IMR-90 (cell line): ENCODE results near the gene CADM4. TPM values are rescaled to one million over a fixed set of nuclear protein-coding genes. Genes with fewer than 3 reads are reported as not detected.

Experiments
- ATAC-seq: fragments of 200-7000 bp; cut with Tn5 transposase; 2 replicates; pipeline ENCODE4 v1.9.1; 2020; ENCODE audit warnings: low read depth, mild to moderate bottlenecking, moderate library complexity
- BruUV-seq: library from RNA; stranded (reverse); fragments of 400-500 nt; replicated peaks from 2 replicates; lab custom pipeline; 2021; lab: Mats Ljungman, UMichigan
- CTCF ChIA-PET: fragments of 300-600 bp; formaldehyde crosslinking; extraction: SDS; loops from one replicate; lab custom pipeline; 2021; ENCODE audit warnings: antibody characterized with exemption; lab: Yijun Ruan, JAX
- POLR2A ChIA-PET: fragments of 300-600 bp; sonication (Branson Sonifier 250); formaldehyde crosslinking; loops from one replicate; lab custom pipeline; 2022; ENCODE audit warnings: antibody characterized with exemption; ENCODE audit not compliant: unreplicated experiment; lab: Charles Lee
- DNase-seq: peaks from one replicate; pipeline ENCODE4 v3.0.0; 2013
- H2AFZ ChIP-seq: replicated peaks from 2 replicates; pipeline ENCODE3; 2013; ENCODE audit warnings: low read length, mild to moderate bottlenecking; ENCODE audit not compliant: poor library complexity
- H2AK5ac ChIP-seq: 2 replicates; pipeline ENCODE4 v1.6.1; 2013; ENCODE audit warnings: low read depth, low read length, inconsistent platforms
- H2AK9ac ChIP-seq: replicated peaks from 2 replicates; pipeline ENCODE3; 2013; ENCODE audit warnings: mild to moderate bottlenecking, low read depth, low read length, moderate library complexity; ENCODE audit not compliant: poor library complexity
- H2BK120ac ChIP-seq: 2 replicates; pipeline ENCODE4 v1.6.1; 2013; ENCODE audit warnings: low read depth, low read length, inconsistent platforms
- H2BK15ac ChIP-seq: 3 replicates; pipeline ENCODE4 v1.6.1; 2013; ENCODE audit warnings: low read depth, low read length, inconsistent platforms
- H2BK20ac ChIP-seq: 2 replicates; pipeline ENCODE4 v1.6.1; 2013; ENCODE audit warnings: low read depth, mild to moderate bottlenecking, inconsistent platforms, low read length, moderate library complexity
- H2BK5ac ChIP-seq: 2 replicates; pipeline ENCODE4 v1.6.1; 2013; ENCODE audit warnings: mild to moderate bottlenecking, low read depth, low read length, inconsistent platforms; ENCODE audit not compliant: poor library complexity, severe bottlenecking
- H3K14ac ChIP-seq: replicated peaks from 2 replicates; pipeline ENCODE4 v1.6.1; 2013; ENCODE audit warnings: low read depth, low read length, inconsistent platforms
- H3K18ac ChIP-seq: 2 replicates; pipeline ENCODE4 v1.6.1; 2013; ENCODE audit warnings: low read depth, low read length, control low read depth
- H3K23ac ChIP-seq: 2 replicates; pipeline ENCODE4 v1.6.1; 2013; ENCODE audit warnings: low read depth, low read length, inconsistent platforms
- H3K27ac ChIP-seq: 2 replicates; pipeline ENCODE4 v1.5.1; 2013; ENCODE audit warnings: mild to moderate bottlenecking, control low read depth, low read length; ENCODE audit not compliant: insufficient read depth
- H3K27me3 ChIP-seq: 2 replicates; pipeline ENCODE4 v1.6.1; 2013; ENCODE audit warnings: low read length; ENCODE audit not compliant: control insufficient read depth, insufficient read depth
- H3K36me3 ChIP-seq: 2 replicates; pipeline ENCODE4 v1.6.1; 2013; ENCODE audit warnings: low read length, mixed read lengths; ENCODE audit not compliant: control insufficient read depth, insufficient read depth
- H3K4ac ChIP-seq: 2 replicates; pipeline ENCODE4 v1.6.1; 2013; ENCODE audit warnings: low read depth, low read length, inconsistent platforms
- H3K4me1 ChIP-seq: 2 replicates; pipeline ENCODE4 v1.6.1; 2013; ENCODE audit warnings: low read length, mixed read lengths; ENCODE audit not compliant: control insufficient read depth, insufficient read depth
- H3K4me2 ChIP-seq: 2 replicates; pipeline ENCODE4 v1.6.1; 2013; ENCODE audit warnings: low read depth, mild to moderate bottlenecking, control low read depth, low read length, moderate library complexity
- H3K4me3 ChIP-seq: 2 replicates; pipeline ENCODE4 v1.5.1; 2013; ENCODE audit warnings: low read depth, mild to moderate bottlenecking, control low read depth, low read length, moderate library complexity; ENCODE audit not compliant: insufficient read depth
- H3K56ac ChIP-seq: 2 replicates; pipeline ENCODE4 v1.6.1; 2013; ENCODE audit warnings: low read length, inconsistent platforms; ENCODE audit not compliant: insufficient read depth; ENCODE audit errors: extremely low read depth
- H3K79me1 ChIP-seq, 2 experiments: 2 replicates each; pipeline ENCODE4 v1.6.1; 2013; ENCODE audit warnings: low read length in 2 of 2, inconsistent platforms in 1 of 2, low read depth in 1 of 2
- H3K9ac ChIP-seq: 2 replicates; pipeline ENCODE4 v1.6.1; 2013; ENCODE audit warnings: low read depth, low read length, control low read depth
- H3K9me1 ChIP-seq: 2 replicates; pipeline ENCODE4 v1.6.1; 2013; ENCODE audit warnings: low read length, inconsistent platforms; ENCODE audit not compliant: insufficient read depth
- H3K9me3 ChIP-seq: 2 replicates; pipeline ENCODE4 v1.6.1; 2013; ENCODE audit warnings: low read length; ENCODE audit not compliant: control insufficient read depth, insufficient read depth
- H4K20me1 ChIP-seq: 2 replicates; pipeline ENCODE4 v1.6.1; 2013; ENCODE audit warnings: low read length, inconsistent platforms; ENCODE audit not compliant: insufficient read depth
- H4K5ac ChIP-seq: 2 replicates; pipeline ENCODE4 v1.6.1; 2013; ENCODE audit warnings: mild to moderate bottlenecking, low read depth, low read length, control low read depth
- H4K8ac ChIP-seq, 2 experiments: 2 replicates each; pipeline ENCODE4 v1.6.1; 2013; ENCODE audit warnings: low read depth in 2 of 2, low read length in 2 of 2, control low read depth in 1 of 2, inconsistent platforms in 1 of 2
- H4K91ac ChIP-seq: 2 replicates; pipeline ENCODE4 v1.6.1; 2013; ENCODE audit warnings: low read depth, low read length, inconsistent platforms; ENCODE audit not compliant: insufficient read depth
- RFX5 ChIP-seq: IDR thresholded peaks from 2 replicates; pipeline ENCODE4 v1.8.0; 2012; ENCODE audit warnings: low read depth, mild to moderate bottlenecking, low read length, moderate library complexity
- WGBS, 2 experiments: methylation state at CpG; one replicate each; pipeline versions ENCODE4 v1.1.5 to v1.1.7; 2013; ENCODE audit warnings: missing lambda C conversion rate in 2 of 2; ENCODE audit not compliant: insufficient read length in 1 of 2; ENCODE audit errors: extremely low coverage in 2 of 2; 5-methylcytosine and 5-hydroxymethylcytosine counted together
- dilution Hi-C: fragments of 300-500 bp; cut with HindIII; formaldehyde crosslinking; loops from one replicate; pipeline ENCODE4 v1.14.3; 2018; ENCODE audit warnings: low sequenced_read_pairs; ENCODE audit not compliant: unreplicated experiment
- in situ Hi-C: fragments of 300-500 bp; cut with MboI; formaldehyde crosslinking; loops from 3 replicates; pipeline ENCODE4 v1.14.3; 2019; ENCODE audit warnings: low sequenced_read_pairs, inconsistent platforms, mixed read lengths
- intact Hi-C: fragments of 100-400 bp; cut with micrococcal nuclease; formaldehyde crosslinking; loops from 2 replicates; pipeline ENCODE4 v1.10.0; 2022
- polyA plus RNA-seq, 3 experiments: library from polyadenylated mRNA; depleted of rRNA; stranded (reverse); fragments of >200 nt; gene quantifications; 2 replicates each; pipeline ENCODE4 v1.2.3, GENCODE V29; 2012; ENCODE audit warnings: low replicate concordance in 1 of 3
- total RNA-seq: library from RNA; depleted of rRNA; stranded (reverse); fragments of >200 nt; gene quantifications from 2 replicates; pipeline ENCODE4 v1.2.3, GENCODE V29; 2012
- TF ChIP-seq, protein P1 (sequence below): fragments of 150-350 bp; IDR thresholded peaks from 2 replicates; pipeline ENCODE4 v1.6.1; 2017; ENCODE audit warnings: mild to moderate bottlenecking, antibody characterized with exemption, low read length, low read depth

Gene CADM4
- total and polyA plus RNA-seq, 2 of the 4 experiments (the other 2 are of a cell fraction): 2.0 to 4.9 TPM

DNA sequence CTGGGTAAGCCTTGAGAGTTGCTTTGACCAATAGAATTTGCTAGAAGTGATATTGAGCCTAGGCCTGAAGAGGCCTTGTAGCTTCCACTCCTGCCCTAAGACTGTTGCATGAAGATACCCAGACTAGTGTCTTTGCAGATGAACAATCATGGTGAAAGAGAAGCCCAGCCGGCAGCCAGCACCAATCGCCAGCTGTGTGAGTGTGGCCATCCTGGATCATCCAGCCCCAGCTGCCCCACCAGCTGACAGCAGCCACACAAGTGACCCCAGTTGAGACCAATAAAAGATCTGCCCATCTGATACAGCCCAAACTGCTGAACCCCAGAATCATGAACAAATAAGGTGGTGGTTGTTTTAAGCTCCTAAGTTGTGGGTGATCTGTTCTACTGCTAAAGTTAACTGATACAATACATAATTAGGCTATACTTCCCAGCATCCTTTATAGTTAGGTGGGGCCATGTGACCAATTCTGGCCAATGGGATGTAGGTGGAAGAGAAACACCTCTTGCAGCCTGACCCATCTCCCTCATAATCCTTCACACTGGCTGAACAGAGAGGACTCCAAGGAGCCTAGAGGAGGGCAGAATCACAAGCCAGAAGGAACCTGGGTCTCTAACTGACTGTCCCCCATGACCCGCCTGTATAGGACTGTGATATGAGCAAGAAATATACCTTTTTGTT lies 10.9 kb downstream of the CADM4 start:
- Histone ChIP-seq H3K27me3 (0 out of 2 replicates have a peak, but pooled peaks cover 2% of the 10 kb centered on the region), H3K18ac (no peak overlapping the region), H4K20me1 (no peaks in the 10 kb centered on the region), H3K36me3 (no peaks in the 10 kb centered on the region), H2BK5ac (no peak overlapping the region), H2BK120ac (no peak overlapping the region), H3K9ac (no peak overlapping the region), H2BK15ac (no peak overlapping the region), H3K9me3 (no peaks in the 10 kb centered on the region), H3K23ac (no peak overlapping the region), H3K56ac (no peak overlapping the region), H2AK5ac (no peak overlapping the region), H3K79me1 (no peaks in the 10 kb centered on the region), H4K91ac (no peak overlapping the region), H4K8ac (no peak overlapping the region), H3K14ac (no peak overlapping the region), H3K9me1 (no peaks in the 10 kb centered on the region), H3K4me2 (no peak overlapping the region), H3K4me3 (no peak overlapping the region), H2AK9ac (no peak overlapping the region), H2AFZ (no peak overlapping the region), H3K4me1 (no peaks in the 10 kb centered on the region), H4K5ac (no peak overlapping the region), H3K4ac (no peak overlapping the region), H2BK20ac (no peak overlapping the region), H3K27ac (no peak overlapping the region)
- dilution Hi-C loops: no loop called here
- ATAC-seq (no peak), DNase-seq (no peak)
- TF ChIP-seq, protein P1, sequence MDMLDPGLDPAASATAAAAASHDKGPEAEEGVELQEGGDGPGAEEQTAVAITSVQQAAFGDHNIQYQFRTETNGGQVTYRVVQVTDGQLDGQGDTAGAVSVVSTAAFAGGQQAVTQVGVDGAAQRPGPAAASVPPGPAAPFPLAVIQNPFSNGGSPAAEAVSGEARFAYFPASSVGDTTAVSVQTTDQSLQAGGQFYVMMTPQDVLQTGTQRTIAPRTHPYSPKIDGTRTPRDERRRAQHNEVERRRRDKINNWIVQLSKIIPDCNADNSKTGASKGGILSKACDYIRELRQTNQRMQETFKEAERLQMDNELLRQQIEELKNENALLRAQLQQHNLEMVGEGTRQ: peak; percentile 59; the same call in 1 of the 2 replicates
- TF ChIP-seq RFX5: no peak
- CTCF ChIA-PET: no interaction called here
- in situ Hi-C loops: no loop called here
- WGBS, 2 experiments: 83% methylated on average over 1 of the region's 3 CpGs; no CpG with 5 or more reads in 1 of the 2 experiments
- intact Hi-C loops: no loop called here
- no TSS peak for BruUV-seq
- POLR2A ChIA-PET: no interaction called here
